Esophagus mucosa (tissue), 1 donor: ENCODE data around the gene COLQ. TPM values are rescaled to one million over a fixed set of nuclear protein-coding genes. Genes with fewer than 3 reads are reported as not detected.
"Not testable (repeated sequence)": the region's sequence is repeated elsewhere in the genome, so short reads cannot be mapped to it uniquely, and the experiment has no call there.

Experiments used
- ATAC-seq: fragments of 200-7000 bp; cut with Tn5 transposase; one replicate; pipeline ENCODE4 v1.9.1; 2020
- total RNA-seq: library from RNA; stranded (reverse); gene quantifications from one replicate; pipeline ENCODE4 v1.2.4, GENCODE V29; 2023
- donor health status: DM: yes; HTN: yes; CAD: no.

COLQ gene
- total RNA-seq, 1 donor from 2014 or later = 0.40 TPM

DNA sequence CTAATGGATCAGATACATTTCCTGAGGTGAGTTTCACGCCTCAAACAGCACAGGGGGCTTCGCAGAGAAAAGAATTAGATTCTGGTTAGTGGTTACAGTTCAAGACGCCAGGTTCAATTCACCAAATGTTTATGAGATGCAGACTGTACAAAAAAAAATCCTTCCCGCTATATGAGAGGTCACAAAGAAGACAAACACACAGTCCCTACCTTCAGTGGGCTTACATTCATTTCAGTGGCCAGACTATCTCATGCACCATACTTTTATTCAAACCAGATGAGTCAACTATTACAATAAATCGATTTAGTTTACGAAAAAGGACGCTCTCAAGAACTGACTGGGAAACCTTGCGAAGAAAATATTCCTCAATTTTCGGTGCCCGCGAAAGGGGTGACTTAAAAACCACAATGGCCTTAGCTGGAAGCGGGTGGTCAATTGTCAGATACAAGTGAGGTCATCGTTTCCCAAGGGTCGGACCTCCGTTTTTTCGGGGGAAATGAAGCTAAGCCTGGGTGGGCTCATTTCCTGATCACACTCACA lies 94.9 kb downstream of the COLQ start:
- no peak for ATAC-seq

DNA sequence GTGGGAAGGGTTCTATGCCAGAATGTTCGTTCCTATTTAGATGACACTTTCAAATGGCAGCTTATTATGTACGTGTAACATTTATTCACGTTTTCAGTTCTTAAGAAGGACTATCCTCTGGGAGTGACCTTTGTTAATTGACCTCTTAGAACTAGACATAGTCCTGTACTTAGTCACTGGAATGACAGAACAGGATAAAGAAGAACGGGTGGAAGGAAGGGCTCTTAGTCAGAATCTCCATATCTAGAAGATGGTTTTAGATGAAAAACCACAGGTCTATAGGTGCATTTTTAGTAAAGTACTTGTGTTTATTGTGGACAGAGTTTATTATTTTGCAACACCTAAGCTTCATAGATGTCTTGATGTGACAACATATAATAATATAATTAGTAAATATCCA lies 100.6 kb downstream of the COLQ start:
- ATAC-seq = no peak

GRCh38 chr3:15410966-15411365 lies 110.5 kb downstream of the COLQ start:
- not testable (repeated sequence) for ATAC-seq

- ATAC-seq = no peak
These were observed 111.7 kb downstream of the COLQ start for GRCh38 chr3:15409774-15410173.

- ATAC-seq = no peak
These were observed 112.3 kb downstream of the COLQ start for GRCh38 chr3:15409239-15409638.

DNA sequence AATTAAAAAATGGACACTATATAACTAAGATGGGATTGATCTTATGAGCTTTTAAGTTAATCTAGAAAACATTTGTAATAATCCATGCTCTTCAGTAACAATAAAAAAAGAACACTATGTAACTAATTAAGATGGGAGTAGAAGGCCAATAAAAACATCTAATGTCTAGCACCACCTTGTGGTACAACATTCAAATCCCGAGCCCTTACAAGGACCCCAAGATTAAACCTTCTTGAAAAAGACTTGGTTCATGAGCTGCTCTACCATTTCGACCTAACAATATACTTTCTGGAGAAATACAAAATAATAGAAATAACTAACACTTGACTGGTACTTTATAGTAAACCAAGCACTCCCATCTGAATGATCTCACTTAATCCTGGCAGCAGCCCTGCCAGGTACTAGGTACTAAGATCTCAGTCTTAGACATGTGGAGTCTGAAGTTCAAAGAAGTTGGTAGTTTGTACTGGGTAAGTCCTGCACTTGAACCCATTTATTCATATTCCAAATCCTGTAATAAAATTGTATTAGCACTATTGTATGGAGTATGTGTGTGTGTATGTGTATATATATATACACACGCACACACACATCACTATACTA lies 116.0 kb downstream of the COLQ start:
- peak; percentile 38 for ATAC-seq

GRCh38 chr3:15404767-15405166 lies 116.7 kb downstream of the COLQ start:
- no peak for ATAC-seq

- no peak for ATAC-seq
These were observed 117.5 kb downstream of the COLQ start for GRCh38 chr3:15403965-15404364.

GRCh38 chr3:15403495-15403894 lies 118.0 kb downstream of the COLQ start:
- no peak for ATAC-seq

- ATAC-seq = no peak
These were observed 119.6 kb downstream of the COLQ start for GRCh38 chr3:15401936-15402335.

Other genes starting within 250 kb of the COLQ start
- gene SH3BP5, start 189.1 kb downstream of the COLQ start, total RNA-seq = 9.3 TPM
- 10.8 TPM for gene METTL6, start 94.2 kb downstream of the COLQ start, total RNA-seq
- 13.3 TPM for gene EAF1, start 94.1 kb downstream of the COLQ start, total RNA-seq
- 9.6 TPM for gene HACL1, start 79.9 kb upstream of the COLQ start, total RNA-seq
- 8.3 TPM for gene BTD, start 80.0 kb upstream of the COLQ start, total RNA-seq